ENCODE results near the gene PCCA.

PCCA gene

GRCh38 chr13:100440751-100441425 lies 352.0 kb downstream of the PCCA start:
- DNase-seq (ENCODE audit: low spot score), result no peak
- TF ChIP-seq, protein P1, sequence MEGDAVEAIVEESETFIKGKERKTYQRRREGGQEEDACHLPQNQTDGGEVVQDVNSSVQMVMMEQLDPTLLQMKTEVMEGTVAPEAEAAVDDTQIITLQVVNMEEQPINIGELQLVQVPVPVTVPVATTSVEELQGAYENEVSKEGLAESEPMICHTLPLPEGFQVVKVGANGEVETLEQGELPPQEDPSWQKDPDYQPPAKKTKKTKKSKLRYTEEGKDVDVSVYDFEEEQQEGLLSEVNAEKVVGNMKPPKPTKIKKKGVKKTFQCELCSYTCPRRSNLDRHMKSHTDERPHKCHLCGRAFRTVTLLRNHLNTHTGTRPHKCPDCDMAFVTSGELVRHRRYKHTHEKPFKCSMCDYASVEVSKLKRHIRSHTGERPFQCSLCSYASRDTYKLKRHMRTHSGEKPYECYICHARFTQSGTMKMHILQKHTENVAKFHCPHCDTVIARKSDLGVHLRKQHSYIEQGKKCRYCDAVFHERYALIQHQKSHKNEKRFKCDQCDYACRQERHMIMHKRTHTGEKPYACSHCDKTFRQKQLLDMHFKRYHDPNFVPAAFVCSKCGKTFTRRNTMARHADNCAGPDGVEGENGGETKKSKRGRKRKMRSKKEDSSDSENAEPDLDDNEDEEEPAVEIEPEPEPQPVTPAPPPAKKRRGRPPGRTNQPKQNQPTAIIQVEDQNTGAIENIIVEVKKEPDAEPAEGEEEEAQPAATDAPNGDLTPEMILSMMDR (IDR thresholded peaks at IDR 0.05), result no peak
- Histone ChIP-seq H3K4me3 (no peak overlapping the region), H3K27ac (no peak overlapping the region)

GRCh38 chr13:100442095-100442832 lies 353.4 kb downstream of the PCCA start:
- H3K27ac ChIP-seq, result no peak overlapping the region
- TF ChIP-seq, protein P1 (IDR thresholded peaks at IDR 0.05), result no peak
- DNase-seq (ENCODE audit: low spot score), result no peak
- no peak overlapping the region for H3K4me3 ChIP-seq

DNA sequence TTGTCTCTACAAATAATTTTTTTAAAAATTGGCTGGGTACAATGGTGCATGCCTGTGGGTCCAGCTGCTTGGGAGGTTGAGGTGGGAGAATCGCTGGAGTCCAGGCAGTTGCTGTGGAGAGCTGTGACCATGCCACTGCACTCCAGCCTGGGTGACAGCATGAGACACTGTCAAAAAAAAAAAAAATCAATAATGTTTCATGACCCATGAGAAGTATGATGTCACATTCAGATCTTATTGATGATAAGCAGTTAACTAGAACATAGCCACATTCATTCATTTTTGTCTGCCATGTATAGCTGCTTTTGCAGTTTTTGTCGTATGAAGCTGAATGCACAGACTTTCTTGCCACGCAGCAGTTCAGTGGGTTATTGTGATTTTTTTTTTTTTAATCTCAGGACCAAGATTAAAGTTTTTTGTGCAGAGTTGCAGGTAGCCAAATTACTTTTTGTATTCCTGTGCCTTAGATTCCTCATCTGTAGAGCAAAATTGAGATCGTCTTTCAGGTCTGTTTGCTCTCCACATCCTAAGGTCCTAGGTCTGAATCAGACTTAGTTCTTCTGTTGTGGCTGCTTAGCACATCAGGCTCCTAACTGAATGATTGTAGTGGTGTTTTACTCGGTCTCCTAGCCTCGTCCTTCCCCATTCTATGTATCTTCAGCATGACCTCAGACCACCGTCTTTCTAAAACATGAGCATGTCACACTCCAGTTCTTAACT lies 354.5 kb downstream of the PCCA start:
- Histone ChIP-seq H3K4me3 (no peak overlapping the region), H3K27ac (no peak overlapping the region)
- TF ChIP-seq, protein P1 (IDR thresholded peaks at IDR 0.05), result no peak
- no peak for DNase-seq (ENCODE audit: low spot score)

- TF ChIP-seq, protein P1 (IDR thresholded peaks at IDR 0.05), result no peak
- Histone ChIP-seq H3K27ac (no peak overlapping the region), H3K4me3 (no peak overlapping the region)
- DNase-seq (ENCODE audit: low spot score), result no peak
These were observed 355.1 kb downstream of the PCCA start for GRCh38 chr13:100443998-100444328.

DNA sequence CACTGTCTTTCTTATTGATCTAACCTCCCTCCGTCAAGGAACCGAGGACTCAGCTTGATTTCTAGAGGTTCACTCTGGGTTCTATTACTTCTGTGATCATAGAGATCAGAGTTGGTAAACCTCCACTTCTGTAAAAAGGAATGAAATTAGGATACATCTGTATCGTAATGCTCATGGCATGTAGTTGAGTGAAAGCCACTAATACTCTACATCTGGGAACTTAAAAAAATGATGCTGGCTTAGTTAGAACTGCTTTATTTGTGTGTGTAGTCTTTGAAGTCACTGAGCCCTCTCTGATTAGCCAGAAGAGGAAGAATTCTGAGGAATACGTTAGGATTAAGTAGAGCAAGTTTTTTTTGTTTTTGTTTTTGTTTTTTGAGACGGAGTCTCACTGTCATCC lies 358.9 kb downstream of the PCCA start:
- no peak for DNase-seq (ENCODE audit: low spot score)
- TF ChIP-seq, protein P1 (IDR thresholded peaks at IDR 0.05), result no peak
- H3K27ac ChIP-seq, result no peak overlapping the region
- H3K4me3 ChIP-seq, result no peak overlapping the region

DNA sequence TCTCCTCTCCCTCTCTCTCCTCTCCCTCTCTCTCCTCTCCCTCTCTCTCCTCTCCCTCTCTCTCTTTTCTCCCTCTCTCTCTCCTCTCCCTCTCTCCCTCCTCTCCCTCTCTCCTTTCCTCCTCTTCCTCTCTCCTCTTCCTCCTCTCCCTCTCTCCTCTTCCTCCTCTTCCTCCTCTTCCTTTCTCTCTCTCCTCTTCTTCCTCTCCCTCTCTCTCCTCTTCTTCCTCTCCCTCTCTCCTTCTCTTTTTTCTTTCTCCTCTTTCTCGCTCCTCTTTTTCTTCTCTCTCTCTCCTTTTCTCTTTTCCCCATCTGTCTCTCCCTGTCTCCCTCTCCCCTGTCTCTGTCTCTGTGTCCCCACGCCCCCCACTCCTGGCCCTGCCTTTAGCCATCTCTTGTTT lies 363.0 kb downstream of the PCCA start:
- no peak overlapping the region for H3K27ac ChIP-seq
- TF ChIP-seq, protein P1 (IDR thresholded peaks at IDR 0.05), result no peak
- no peak overlapping the region for H3K4me3 ChIP-seq
- no peak for DNase-seq (ENCODE audit: low spot score)

Measured in coronary artery (tissue), 2 donors.